A673 (cell line): ENCODE data around the gene MROH9.

ENCODE experiments used
- EZH2 ChIP-seq: fragments of 200-600 bp; sonication (generic); IDR thresholded peaks from 2 replicates; pipeline ENCODE4 v1.6.1; 2017; ENCODE audit warnings: borderline replicate concordance, low read depth, mild to moderate bottlenecking, mixed read lengths, antibody characterized with exemption, low read length; ENCODE audit not compliant: poor library complexity, severe bottlenecking
- TF ChIP-seq, protein P1 (sequence below): fragments of 300-800, 200-600 bp; sonication (generic); conservative IDR thresholded peaks from 2 replicates; pipeline ENCODE4 v1.5.1; 2017; ENCODE audit warnings: low read depth, mild to moderate bottlenecking, antibody characterized with exemption, low read length, moderate library complexity, mixed read lengths

- no peak for TF ChIP-seq EZH2
- TF ChIP-seq, protein P1, sequence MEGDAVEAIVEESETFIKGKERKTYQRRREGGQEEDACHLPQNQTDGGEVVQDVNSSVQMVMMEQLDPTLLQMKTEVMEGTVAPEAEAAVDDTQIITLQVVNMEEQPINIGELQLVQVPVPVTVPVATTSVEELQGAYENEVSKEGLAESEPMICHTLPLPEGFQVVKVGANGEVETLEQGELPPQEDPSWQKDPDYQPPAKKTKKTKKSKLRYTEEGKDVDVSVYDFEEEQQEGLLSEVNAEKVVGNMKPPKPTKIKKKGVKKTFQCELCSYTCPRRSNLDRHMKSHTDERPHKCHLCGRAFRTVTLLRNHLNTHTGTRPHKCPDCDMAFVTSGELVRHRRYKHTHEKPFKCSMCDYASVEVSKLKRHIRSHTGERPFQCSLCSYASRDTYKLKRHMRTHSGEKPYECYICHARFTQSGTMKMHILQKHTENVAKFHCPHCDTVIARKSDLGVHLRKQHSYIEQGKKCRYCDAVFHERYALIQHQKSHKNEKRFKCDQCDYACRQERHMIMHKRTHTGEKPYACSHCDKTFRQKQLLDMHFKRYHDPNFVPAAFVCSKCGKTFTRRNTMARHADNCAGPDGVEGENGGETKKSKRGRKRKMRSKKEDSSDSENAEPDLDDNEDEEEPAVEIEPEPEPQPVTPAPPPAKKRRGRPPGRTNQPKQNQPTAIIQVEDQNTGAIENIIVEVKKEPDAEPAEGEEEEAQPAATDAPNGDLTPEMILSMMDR: no peak
Observed at GRCh38 chr1:171032822-171033702, 97.7 kb downstream of the MROH9 start.
